Lower leg skin (tissue), 3 donors: ENCODE results near the gene INPP4A.

Experiments used
- CTCF ChIP-seq, 3 donors: fragments of 450-650 bp; IDR thresholded peaks; one replicate each; pipeline ENCODE4 v1.5.1; 2016; ENCODE audit warnings: antibody characterized with exemption in 3 of 3, mild to moderate bottlenecking in 3 of 3, moderate library complexity in 2 of 3
- POLR2A ChIP-seq, 2 donors: fragments of 450-650 bp; IDR thresholded peaks; one replicate each; pipeline ENCODE4 v1.6.1; 2016 to 2017; ENCODE audit warnings: antibody characterized with exemption in 2 of 2, mild to moderate bottlenecking in 1 of 2, moderate library complexity in 1 of 2

GRCh38 chr2:98467082-98467536 is 22.5 kb downstream of the INPP4A start:
- TF ChIP-seq CTCF (IDR thresholded peaks at IDR 0.05) (no peak), POLR2A (IDR thresholded peaks at IDR 0.05) (no peak)
